H1 (cell line): ENCODE measurements around the gene CAPN10. TPM values are rescaled to one million over a fixed set of nuclear protein-coding genes. Genes with fewer than 3 reads are reported as not detected.

Source experiments
- CTCF ChIA-PET: fragments of 300-600 bp; sonication (Branson Sonifier 250); formaldehyde crosslinking; loops from one replicate; lab custom pipeline; 2021; ENCODE audit not compliant: partially characterized antibody; lab: Charles Lee
- POLR2A ChIA-PET: fragments of 300-600 bp; sonication (Branson Sonifier 250); formaldehyde crosslinking; loops from one replicate; lab custom pipeline; 2021; ENCODE audit warnings: inconsistent platforms; ENCODE audit not compliant: partially characterized antibody; lab: Charles Lee
- DNase-seq, 2 experiments: peaks; one replicate each; pipeline versions ENCODE4 v3.0.0 to v3.0.0-alpha.2; 2010 to 2022; ENCODE audit warnings: low spot score in 2 of 2, low read depth in 1 of 2, mixed read lengths in 1 of 2
- FAIRE-seq: peaks from 2 replicates; lab custom pipeline; 2011; peaks lifted over from hg19 to GRCh38; lab: Jason Lieb, UNC
- H2AFZ ChIP-seq: 2 replicates; pipeline ENCODE4 v1.8.1; 2012; ENCODE audit warnings: low read length, inconsistent platforms
- H2AK5ac ChIP-seq: 2 replicates; pipeline ENCODE4 v1.6.1; 2013; ENCODE audit warnings: low read depth, low read length
- H2BK120ac ChIP-seq: replicated peaks from 2 replicates; pipeline ENCODE3; 2013; ENCODE audit warnings: low read depth, low read length, inconsistent platforms
- H2BK12ac ChIP-seq: 2 replicates; pipeline ENCODE4 v1.6.1; 2013; ENCODE audit warnings: low read depth, low read length
- H2BK15ac ChIP-seq: 2 replicates; pipeline ENCODE4 v1.6.1; 2013; ENCODE audit warnings: low read length
- H2BK20ac ChIP-seq: 2 replicates; pipeline ENCODE4 v1.6.1; 2013; ENCODE audit warnings: low read length
- H2BK5ac ChIP-seq: 2 replicates; pipeline ENCODE4 v1.6.1; 2013; ENCODE audit warnings: low read depth, low read length
- H3K14ac ChIP-seq: 2 replicates; pipeline ENCODE4 v1.6.1; 2013; ENCODE audit warnings: inconsistent platforms; ENCODE audit not compliant: insufficient read length
- H3K18ac ChIP-seq: 2 replicates; pipeline ENCODE4 v1.6.1; 2013; ENCODE audit warnings: low read length; ENCODE audit errors: extremely low read depth
- H3K23ac ChIP-seq: 2 replicates; pipeline ENCODE4 v1.6.1; 2013; ENCODE audit warnings: inconsistent platforms; ENCODE audit not compliant: insufficient read length
- H3K23me2 ChIP-seq: 2 replicates; pipeline ENCODE4 v1.6.1; 2013; ENCODE audit warnings: low read depth, low read length
- H3K27ac ChIP-seq: 2 replicates; pipeline ENCODE4 v1.6.1; 2011; ENCODE audit warnings: low read depth, low read length, inconsistent platforms
- H3K27me3 ChIP-seq, 4 experiments: replicated peaks in 1 of 4; 1 replicate in 1 of 4; 2 replicates in 3 of 4; pipeline versions ENCODE4 v1.6.1 to v1.8.1; 2011 to 2013; ENCODE audit warnings: low read length in 3 of 4, mild to moderate bottlenecking in 3 of 4, inconsistent platforms in 2 of 4, mixed read lengths in 2 of 4, moderate library complexity in 1 of 4; ENCODE audit not compliant: control insufficient read depth in 3 of 4, insufficient read depth in 3 of 4; ENCODE audit errors: extremely low read depth in 1 of 4
- H3K36me3 ChIP-seq, 4 experiments: 2 replicates each; pipeline versions ENCODE4 v1.6.1 to v1.8.1; 2011 to 2013; ENCODE audit warnings: mild to moderate bottlenecking in 4 of 4, low read length in 3 of 4, moderate library complexity in 2 of 4, control low read depth in 1 of 4, inconsistent platforms in 1 of 4; ENCODE audit not compliant: insufficient read depth in 4 of 4, control insufficient read depth in 2 of 4
- H3K4ac ChIP-seq: replicated peaks from 2 replicates; pipeline ENCODE3; 2013; ENCODE audit warnings: low read length, low read depth, mixed read lengths, inconsistent platforms; ENCODE audit not compliant: insufficient read length
- H3K4me1 ChIP-seq, 4 experiments: replicated peaks in 1 of 4; 1 replicate in 1 of 4; 2 replicates in 3 of 4; pipeline versions ENCODE4 v1.6.1 to v1.8.1; 2011 to 2013; ENCODE audit warnings: low read length in 3 of 4, inconsistent platforms in 2 of 4, mixed read lengths in 1 of 4; ENCODE audit not compliant: insufficient read depth in 4 of 4, control insufficient read depth in 3 of 4
- H3K4me2 ChIP-seq, 2 experiments: 2 replicates each; pipeline versions ENCODE4 v1.6.1 to v1.8.1; 2011 to 2013; ENCODE audit warnings: low read depth in 2 of 2, low read length in 2 of 2, control low read depth in 1 of 2, inconsistent platforms in 1 of 2, mild to moderate bottlenecking in 1 of 2; ENCODE audit not compliant: insufficient read depth in 1 of 2
- H3K4me3 ChIP-seq, 4 experiments: fragments of 200-600, 300-600 bp in 1 of 4; sonication (generic), shearing (Covaris generic), sonication (Bioruptor Twin) in 1 of 4; 2 replicates each; pipeline versions ENCODE4 v1.5.1 to v1.8.1; 2011 to 2016; ENCODE audit warnings: low read length in 4 of 4, low read depth in 3 of 4, control low read depth in 2 of 4, inconsistent platforms in 2 of 4, mild to moderate bottlenecking in 2 of 4, mixed read lengths in 1 of 4, moderate library complexity in 1 of 4; ENCODE audit not compliant: insufficient read depth in 2 of 4; ENCODE audit errors: extremely low read depth in 1 of 4
- H3K56ac ChIP-seq: replicated peaks from 2 replicates; pipeline ENCODE3; 2013; ENCODE audit warnings: low read depth, mild to moderate bottlenecking, mixed read lengths, low read length, inconsistent platforms; ENCODE audit not compliant: insufficient read length
- H3K79me1 ChIP-seq: 2 replicates; pipeline ENCODE4 v1.6.1; 2013; ENCODE audit warnings: low read depth, low read length, control low read depth
- H3K79me2 ChIP-seq, 2 experiments: 2 replicates each; pipeline versions ENCODE4 v1.6.1 to v1.8.1; 2012 to 2013; ENCODE audit warnings: low read length in 2 of 2, mild to moderate bottlenecking in 2 of 2, inconsistent platforms in 1 of 2; ENCODE audit not compliant: insufficient read depth in 2 of 2, control insufficient read depth in 1 of 2
- H3K9ac ChIP-seq, 4 experiments: replicated peaks in 1 of 4; 1 replicate in 1 of 4; 2 replicates in 3 of 4; pipeline versions ENCODE4 v1.6.1 to v1.8.1; 2011 to 2013; ENCODE audit warnings: low read depth in 3 of 4, low read length in 3 of 4, control low read depth in 2 of 4, mild to moderate bottlenecking in 2 of 4, moderate library complexity in 2 of 4, inconsistent platforms in 1 of 4; ENCODE audit errors: extremely low read depth in 1 of 4
- H3K9me3 ChIP-seq, 2 experiments: 2 replicates each; pipeline versions ENCODE4 v1.6.1 to v1.8.1; 2012 to 2013; ENCODE audit warnings: mild to moderate bottlenecking in 2 of 2, moderate library complexity in 2 of 2, control low read depth in 1 of 2, inconsistent platforms in 1 of 2, low read depth in 1 of 2, low read length in 1 of 2, mixed read lengths in 1 of 2; ENCODE audit not compliant: insufficient read depth in 2 of 2
- H4K20me1 ChIP-seq, 2 experiments: replicated peaks in 1 of 2; 2 replicates each; pipeline versions ENCODE3 to v1.8.1; 2011 to 2013; ENCODE audit warnings: inconsistent platforms in 2 of 2, low read length in 2 of 2, mild to moderate bottlenecking in 1 of 2; ENCODE audit not compliant: insufficient read depth in 2 of 2, control insufficient read depth in 1 of 2
- H4K5ac ChIP-seq: 2 replicates; pipeline ENCODE4 v1.6.1; 2013; ENCODE audit warnings: low read length, low read depth, mixed read lengths, inconsistent platforms; ENCODE audit not compliant: insufficient read length
- H4K8ac ChIP-seq: 2 replicates; pipeline ENCODE4 v1.8.0; 2013; ENCODE audit warnings: mild to moderate bottlenecking, moderate library complexity, low read length, inconsistent platforms; ENCODE audit not compliant: insufficient read depth; ENCODE audit errors: extremely low read depth
- H4K91ac ChIP-seq: replicated peaks from 2 replicates; pipeline ENCODE3; 2013; ENCODE audit warnings: low read length, mixed read lengths, inconsistent platforms; ENCODE audit not compliant: insufficient read length
- CREB1 ChIP-seq: IDR thresholded peaks from 2 replicates; pipeline ENCODE4 v1.6.1; 2012; ENCODE audit warnings: inconsistent platforms
- KDM4A ChIP-seq: IDR thresholded peaks from one replicate; pipeline ENCODE4 v1.7.1; 2012; ENCODE audit warnings: low read depth, mild to moderate bottlenecking, moderate library complexity, low read length, inconsistent platforms; ENCODE audit not compliant: severe bottlenecking
- MAFK ChIP-seq: IDR thresholded peaks from 2 replicates; pipeline ENCODE4 v1.6.1; 2012; ENCODE audit warnings: low read depth, mild to moderate bottlenecking, improper control_type of control experiment, low read length
- NANOG ChIP-seq: IDR thresholded peaks from 2 replicates; pipeline ENCODE4 v1.6.1; 2011; ENCODE audit warnings: low read length, low read depth, mild to moderate bottlenecking, inconsistent platforms; ENCODE audit not compliant: insufficient read depth, poor library complexity, severe bottlenecking
- POLR2AphosphoS5 ChIP-seq: IDR thresholded peaks from 2 replicates; pipeline ENCODE4 v1.6.1; 2011; ENCODE audit warnings: low read depth, low read length
- SIN3A ChIP-seq, 2 experiments: IDR thresholded peaks in 1 of 2; conservative IDR thresholded peaks in 1 of 2; 2 replicates each; pipeline ENCODE4 v1.6.1; 2011 to 2012; ENCODE audit warnings: low read length in 2 of 2, improper control_type of control experiment in 1 of 2, low read depth in 1 of 2, mild to moderate bottlenecking in 1 of 2
- WGBS, 2 experiments: shearing (Covaris generic) in 1 of 2; methylation state at CpG; one replicate each; pipeline versions ENCODE4 v1.1.6 to v1.1.7; 2013 to 2015; ENCODE audit warnings: low lambda C conversion rate in 2 of 2, mixed read lengths in 2 of 2, inconsistent platforms in 1 of 2, low coverage in 1 of 2, missing lambda C conversion rate in 1 of 2; ENCODE audit not compliant: insufficient replicate concordance in 2 of 2, insufficient coverage in 1 of 2, insufficient read length in 1 of 2; ENCODE audit errors: extremely low coverage in 1 of 2, missing lambda C conversion rate in 1 of 2; 5-methylcytosine and 5-hydroxymethylcytosine counted together
- polyA plus RNA-seq, 7 experiments: library from polyadenylated mRNA; depleted of rRNA in 3 of 7; stranded (reverse) in 5 of 7; unstranded in 2 of 7; fragments of >200 nt in 5 of 7; fragments of 200-250 nt in 2 of 7; gene quantifications; 1 replicate in 5 of 7; 2 replicates in 1 of 7; 4 replicates in 1 of 7; pipeline versions ENCODE4 v1.2.1 to v1.2.3, GENCODE V29; 2011 to 2013; ENCODE audit warnings: missing spikeins in 2 of 7, mixed read lengths in 2 of 7
- total RNA-seq: library from RNA; stranded (reverse); fragmentation: NEBNext Ultra II Directional; extraction: Animal tissue kit (Norgen Biotek cat#: 25700); gene quantifications from 2 replicates; pipeline ENCODE4 v1.2.1, GENCODE V29; 2021
- TF ChIP-seq, protein P1 (sequence below): IDR thresholded peaks from 2 replicates; pipeline ENCODE4 v1.6.1; 2012; ENCODE audit warnings: low read length, inconsistent platforms
- TF ChIP-seq, protein P2 (sequence below): IDR thresholded peaks from 2 replicates; pipeline ENCODE4 v1.6.1; 2012; ENCODE audit warnings: inconsistent platforms

Gene CAPN10
- total and polyA plus RNA-seq, 2 of the 8 experiments (the other 6 are each of a cell fraction or from before 2014, with no cell fraction given), result 30.7 to 39.8 TPM

GRCh38 chr2:240567872-240568677 is 18.5 kb upstream of the CAPN10 start, which contains the start of gene RNPEPL1:
Gene RNPEPL1 (plus strand): TSS chr2:240568484. CDS start chr2:240568587, 103 bp downstream.
- peaks cover 18 to 34% (median 30%) of the 10 kb centered on the region in 4 experiments for H3K27me3 ChIP-seq
- H3K4me2 ChIP-seq, result peak within 1 kb of the TSS; percentile 88 to 90
- no peaks in the 10 kb centered on the region for H3K36me3 ChIP-seq
- FAIRE-seq, result no peak
- no peak within 1 kb of the TSS for H2BK20ac ChIP-seq
- peaks cover 0 to 29% (median 21%) of the 10 kb centered on the region in 4 experiments; a peak in 6 of 7 replicates for H3K4me1 ChIP-seq
- no peaks in the 10 kb centered on the region for H3K79me2 ChIP-seq
- H2BK5ac ChIP-seq, result no peak within 1 kb of the TSS; the same call in 1 of the 2 replicates
- CTCF ChIA-PET, result interaction anchor here (1.0 to 1.7 kb wide), 3 partner anchors 12 to 17 kb away, joined by 3 to 4 read pairs (median 4); no protein-coding TSS in a partner anchor
- no peak within 1 kb of the TSS for H2BK120ac ChIP-seq
- POLR2A ChIA-PET, result interaction anchor here (0.7 to 1.9 kb wide), 4 partner anchors 9 to 252 kb away, joined by 3 to 7 read pairs (median 4); partner anchors contain the start of genes CAPN10 and KIF1A
- H3K9ac ChIP-seq, result peak within 1 kb of the TSS in 2 of 4 experiments; percentile 30 to 78; a peak in 3 of 7 replicates
- H2AK5ac ChIP-seq, result peak within 1 kb of the TSS; percentile 82; the same call in 1 of the 2 replicates
- DNase-seq, result peak in 1 of 2 experiments; percentile 71
- H2BK15ac ChIP-seq, result no peak within 1 kb of the TSS
- peak within 1 kb of the TSS; percentile 24; the same call in 1 of the 2 replicates for H3K18ac ChIP-seq
- no peak within 1 kb of the TSS for H4K91ac ChIP-seq
- H3K9me3 ChIP-seq, result no peaks in the 10 kb centered on the region
- H3K79me1 ChIP-seq, result no peaks in the 10 kb centered on the region
- H3K23ac ChIP-seq, result no peak within 1 kb of the TSS
- no peak within 1 kb of the TSS for H3K14ac ChIP-seq
- H3K23me2 ChIP-seq, result peaks cover 10% of the 10 kb centered on the region; the same call in 1 of the 2 replicates
- no peak within 1 kb of the TSS for H3K56ac ChIP-seq
- H3K4ac ChIP-seq, result peak within 1 kb of the TSS; percentile 53
- H4K5ac ChIP-seq, result no peak within 1 kb of the TSS
- peak within 1 kb of the TSS; percentile 40 to 70 (median 52) for H3K4me3 ChIP-seq
- WGBS, 2 experiments, result 4% methylated on average over 21 of the region's 106 CpGs; no CpG with 5 or more reads in 1 of the 2 experiments
- no peak within 1 kb of the TSS for H3K27ac ChIP-seq
- no peak within 1 kb of the TSS; the same call in 1 of the 2 replicates for H2BK12ac ChIP-seq
- no peak within 1 kb of the TSS; the same call in 1 of the 2 replicates for H2AFZ ChIP-seq
- peak within 1 kb of the TSS; percentile 75 for H4K8ac ChIP-seq
- peaks cover 3 to 17% of the 10 kb centered on the region in 2 experiments for H4K20me1 ChIP-seq
- TF ChIP-seq, protein P1, sequence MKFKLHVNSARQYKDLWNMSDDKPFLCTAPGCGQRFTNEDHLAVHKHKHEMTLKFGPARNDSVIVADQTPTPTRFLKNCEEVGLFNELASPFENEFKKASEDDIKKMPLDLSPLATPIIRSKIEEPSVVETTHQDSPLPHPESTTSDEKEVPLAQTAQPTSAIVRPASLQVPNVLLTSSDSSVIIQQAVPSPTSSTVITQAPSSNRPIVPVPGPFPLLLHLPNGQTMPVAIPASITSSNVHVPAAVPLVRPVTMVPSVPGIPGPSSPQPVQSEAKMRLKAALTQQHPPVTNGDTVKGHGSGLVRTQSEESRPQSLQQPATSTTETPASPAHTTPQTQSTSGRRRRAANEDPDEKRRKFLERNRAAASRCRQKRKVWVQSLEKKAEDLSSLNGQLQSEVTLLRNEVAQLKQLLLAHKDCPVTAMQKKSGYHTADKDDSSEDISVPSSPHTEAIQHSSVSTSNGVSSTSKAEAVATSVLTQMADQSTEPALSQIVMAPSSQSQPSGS, result no peak
- TF ChIP-seq CREB1, result no peak
- TF ChIP-seq MAFK, result no peak
- TF ChIP-seq SIN3A (conservative IDR thresholded peaks at IDR 0.05 in 1 of 2, IDR thresholded peaks at IDR 0.05 in 1 of 2; ENCODE audit: low read depth in 1 of 2, low read length in 2 of 2), result peak in 1 of 2 experiments; percentile 48; a peak in 1 of 4 replicates
- TF ChIP-seq KDM4A, result peak; percentile 44
- TF ChIP-seq, protein P2, sequence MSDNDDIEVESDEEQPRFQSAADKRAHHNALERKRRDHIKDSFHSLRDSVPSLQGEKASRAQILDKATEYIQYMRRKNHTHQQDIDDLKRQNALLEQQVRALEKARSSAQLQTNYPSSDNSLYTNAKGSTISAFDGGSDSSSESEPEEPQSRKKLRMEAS, result peak; percentile 61; the same call in 1 of the 2 replicates
- no peak for TF ChIP-seq NANOG
- no peak for TF ChIP-seq POLR2AphosphoS5
